ENCODE data around the gene CEP128. TPM values are rescaled to one million over a fixed set of nuclear protein-coding genes. Genes with fewer than 3 reads are reported as not detected.

The CEP128 gene
- total RNA-seq: 1 to 10 TPM; 1.9 to 9.7 (median 4.0) TPM

DNA sequence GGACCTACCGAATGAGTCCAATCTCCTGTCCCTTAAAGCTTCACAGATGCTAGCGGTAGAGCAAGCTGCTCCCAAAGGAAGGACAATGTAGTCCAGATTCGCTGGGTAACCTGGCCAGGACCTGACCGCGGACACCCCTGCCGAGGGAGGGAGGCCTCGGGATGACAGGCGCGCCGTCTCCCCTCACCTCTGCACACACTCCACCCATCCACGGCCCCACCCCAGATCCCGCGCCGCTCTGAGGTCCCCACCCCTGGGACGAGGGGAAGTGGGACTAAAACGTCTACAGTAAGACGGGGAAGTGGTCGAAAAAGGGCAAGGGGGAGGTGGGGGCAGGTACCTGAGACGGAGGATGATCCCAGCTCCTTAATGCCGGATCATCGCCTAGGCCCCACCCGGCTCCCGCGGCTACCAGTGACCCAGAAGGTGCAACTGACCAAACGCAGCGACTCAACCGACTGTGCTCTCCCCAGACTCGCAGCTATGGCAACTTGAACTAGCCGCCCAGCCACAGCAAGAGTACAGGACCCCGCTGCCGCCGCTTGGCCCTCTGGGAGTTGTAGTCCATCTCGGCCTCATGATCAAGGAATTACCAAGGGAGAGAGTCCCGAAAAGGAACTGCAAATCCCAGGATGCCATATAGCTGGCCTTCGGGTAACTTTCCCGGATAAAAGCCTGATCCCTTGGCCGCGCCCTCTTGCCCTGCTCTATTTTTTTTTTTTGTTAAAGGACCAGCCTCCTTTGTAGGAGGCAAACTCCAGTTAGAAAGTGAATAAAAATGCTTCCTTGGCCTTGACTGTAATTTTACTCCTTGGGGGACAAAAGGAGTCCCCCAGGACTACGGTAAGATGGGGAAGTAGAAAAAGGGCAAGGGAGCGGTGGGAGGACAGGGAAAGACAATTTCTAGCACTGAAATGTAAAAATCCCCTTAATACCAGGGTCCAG is at the start of gene CEP128:
Gene CEP128, minus strand, starts transcription at position 498 of the 945 bp plus-strand sequence.
- H3K4me3 ChIP-seq: peak within 1 kb of the TSS; percentile 52 to 80 (median 65)
- WGBS, 2 donors (ENCODE audit: low coverage in 1 of 2): 2 to 7% methylated on average over 7 to 40 of the region's 40 CpGs
- H3K9me3 ChIP-seq: no peaks in the 10 kb centered on the region
- no peak for TF ChIP-seq EP300 (IDR thresholded peaks at IDR 0.05; ENCODE audit: low read depth)
- TF ChIP-seq POLR2AphosphoS5 (IDR thresholded peaks at IDR 0.05): peak in 2 of 3 donors; percentile 43 to 63
- DNase-seq: peak; percentile 95
- H3K4me1 ChIP-seq: peaks cover 0 to 18% (median 13%) of the 10 kb centered on the region in 4 donors
- H3K36me3 ChIP-seq: no peaks in the 10 kb centered on the region
- H3K27ac ChIP-seq: peak within 1 kb of the TSS; percentile 58 to 66 (median 62)
- intact Hi-C loops (cut with DNase I; ENCODE audit: low total_unique reads) (no loop called here), in situ Hi-C loops (cut with MboI; ENCODE audit: low pct_ligation_motif_present in 1 of 4, low pct_unique_long_range_greater_than_20kb in 1 of 4, low sequenced_read_pairs in 3 of 4) (no loop called here)
- no peaks in the 10 kb centered on the region for H3K27me3 ChIP-seq

DNA sequence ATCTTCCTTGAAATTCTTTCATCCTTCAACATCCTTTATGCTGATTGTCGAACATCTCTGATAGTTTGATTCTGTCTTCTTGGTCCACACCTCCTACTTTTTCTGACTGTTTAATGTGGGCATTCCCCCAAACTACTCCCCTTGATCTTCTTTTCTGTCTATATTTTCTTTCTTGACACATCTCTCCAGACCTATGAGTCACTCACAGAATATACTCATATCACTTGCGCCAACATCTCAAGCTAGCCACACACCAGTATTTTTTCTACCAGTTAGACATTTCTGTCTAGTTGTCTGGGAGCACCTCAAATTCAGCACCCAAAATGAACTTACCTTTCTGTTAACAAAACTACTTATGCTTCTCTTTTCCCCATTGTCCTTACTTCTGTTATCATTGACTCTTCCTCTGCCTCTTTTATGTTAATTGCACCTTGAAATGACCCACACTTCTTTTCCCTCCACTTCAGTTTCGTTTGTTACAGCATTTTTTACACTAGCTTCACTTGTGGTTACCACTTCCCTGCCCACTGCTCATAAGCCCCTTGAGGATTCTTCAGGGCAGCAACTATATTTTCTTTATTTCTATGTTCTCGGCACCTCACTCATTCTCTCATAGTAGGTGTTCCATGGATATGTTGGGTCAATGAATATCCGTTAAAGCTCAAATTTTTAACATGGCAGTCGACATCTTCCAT is 47.3 kb upstream of the CEP128 start:
- no peaks in the 10 kb centered on the region for H3K36me3 ChIP-seq
- no peak overlapping the region for H3K27ac ChIP-seq
- intact Hi-C loops (cut with DNase I; ENCODE audit: low total_unique reads) (no loop called here), in situ Hi-C loops (cut with MboI; ENCODE audit: low pct_ligation_motif_present in 1 of 4, low pct_unique_long_range_greater_than_20kb in 1 of 4, low sequenced_read_pairs in 3 of 4) (loop anchor here in 3 of 4 donors (5.0 to 25.0 kb wide), 2 partner anchors 37 to 473 kb away; no protein-coding TSS in a partner anchor)
- WGBS, 2 donors (ENCODE audit: low coverage in 1 of 2): 67 to 69% methylated on average over 6 of the region's 6 CpGs
- H3K4me1 ChIP-seq: peaks cover 0 to 6% (median 2%) of the 10 kb centered on the region in 4 donors
- TF ChIP-seq POLR2A (IDR thresholded peaks at IDR 0.05) (no peak), POLR2AphosphoS5 (IDR thresholded peaks at IDR 0.05) (no peak), EP300 (IDR thresholded peaks at IDR 0.05; ENCODE audit: low read depth) (no peak)
- TF ChIP-seq, protein P1, sequence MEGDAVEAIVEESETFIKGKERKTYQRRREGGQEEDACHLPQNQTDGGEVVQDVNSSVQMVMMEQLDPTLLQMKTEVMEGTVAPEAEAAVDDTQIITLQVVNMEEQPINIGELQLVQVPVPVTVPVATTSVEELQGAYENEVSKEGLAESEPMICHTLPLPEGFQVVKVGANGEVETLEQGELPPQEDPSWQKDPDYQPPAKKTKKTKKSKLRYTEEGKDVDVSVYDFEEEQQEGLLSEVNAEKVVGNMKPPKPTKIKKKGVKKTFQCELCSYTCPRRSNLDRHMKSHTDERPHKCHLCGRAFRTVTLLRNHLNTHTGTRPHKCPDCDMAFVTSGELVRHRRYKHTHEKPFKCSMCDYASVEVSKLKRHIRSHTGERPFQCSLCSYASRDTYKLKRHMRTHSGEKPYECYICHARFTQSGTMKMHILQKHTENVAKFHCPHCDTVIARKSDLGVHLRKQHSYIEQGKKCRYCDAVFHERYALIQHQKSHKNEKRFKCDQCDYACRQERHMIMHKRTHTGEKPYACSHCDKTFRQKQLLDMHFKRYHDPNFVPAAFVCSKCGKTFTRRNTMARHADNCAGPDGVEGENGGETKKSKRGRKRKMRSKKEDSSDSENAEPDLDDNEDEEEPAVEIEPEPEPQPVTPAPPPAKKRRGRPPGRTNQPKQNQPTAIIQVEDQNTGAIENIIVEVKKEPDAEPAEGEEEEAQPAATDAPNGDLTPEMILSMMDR (IDR thresholded peaks at IDR 0.05): no peak
- H3K4me3 ChIP-seq: no peak overlapping the region
- H3K9me3 ChIP-seq: no peaks in the 10 kb centered on the region
- H3K27me3 ChIP-seq: peaks cover 4% of the 10 kb centered on the region
- no peak for DNase-seq

DNA sequence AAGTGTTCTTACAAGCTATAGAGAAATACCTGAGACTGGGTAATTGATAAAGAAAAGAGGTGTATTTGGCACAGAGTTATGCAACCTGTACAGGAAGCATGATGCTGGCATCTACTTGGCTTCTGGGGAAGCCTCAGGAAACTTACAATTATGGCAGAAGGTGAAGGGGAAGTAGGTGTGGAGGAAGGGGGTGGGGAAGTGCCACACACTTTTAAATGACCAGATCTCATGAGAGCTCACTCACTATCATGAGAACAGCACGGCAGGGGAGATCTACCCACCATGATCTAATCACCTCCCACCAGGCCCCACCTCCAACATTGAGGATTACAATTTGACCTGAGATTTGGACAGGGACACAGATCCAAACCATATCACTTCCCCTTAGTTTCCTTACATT is 46.7 kb upstream of the CEP128 start:
- 50 to 83% methylated on average over 1 of the region's 1 CpG for WGBS, 2 donors (ENCODE audit: low coverage in 1 of 2)
- in situ Hi-C loops (cut with MboI; ENCODE audit: low pct_ligation_motif_present in 1 of 4, low pct_unique_long_range_greater_than_20kb in 1 of 4, low sequenced_read_pairs in 3 of 4): loop anchor here in 3 of 4 donors (5.0 to 25.0 kb wide), 2 partner anchors 36 to 474 kb away; no protein-coding TSS in a partner anchor
- Histone ChIP-seq H3K9me3 (no peaks in the 10 kb centered on the region), H3K27ac (no peak overlapping the region), H3K4me3 (no peak overlapping the region), H3K36me3 (no peaks in the 10 kb centered on the region), H3K4me1 (peaks cover 0 to 6% (median 2%) of the 10 kb centered on the region in 4 donors), H3K27me3 (peaks cover 4% of the 10 kb centered on the region)
- DNase-seq: no peak
- TF ChIP-seq POLR2AphosphoS5 (IDR thresholded peaks at IDR 0.05) (no peak), EP300 (IDR thresholded peaks at IDR 0.05; ENCODE audit: low read depth) (no peak), POLR2A (IDR thresholded peaks at IDR 0.05) (no peak)
- TF ChIP-seq, protein P1 (IDR thresholded peaks at IDR 0.05): no peak
- intact Hi-C loops (cut with DNase I; ENCODE audit: low total_unique reads): no loop called here

DNA sequence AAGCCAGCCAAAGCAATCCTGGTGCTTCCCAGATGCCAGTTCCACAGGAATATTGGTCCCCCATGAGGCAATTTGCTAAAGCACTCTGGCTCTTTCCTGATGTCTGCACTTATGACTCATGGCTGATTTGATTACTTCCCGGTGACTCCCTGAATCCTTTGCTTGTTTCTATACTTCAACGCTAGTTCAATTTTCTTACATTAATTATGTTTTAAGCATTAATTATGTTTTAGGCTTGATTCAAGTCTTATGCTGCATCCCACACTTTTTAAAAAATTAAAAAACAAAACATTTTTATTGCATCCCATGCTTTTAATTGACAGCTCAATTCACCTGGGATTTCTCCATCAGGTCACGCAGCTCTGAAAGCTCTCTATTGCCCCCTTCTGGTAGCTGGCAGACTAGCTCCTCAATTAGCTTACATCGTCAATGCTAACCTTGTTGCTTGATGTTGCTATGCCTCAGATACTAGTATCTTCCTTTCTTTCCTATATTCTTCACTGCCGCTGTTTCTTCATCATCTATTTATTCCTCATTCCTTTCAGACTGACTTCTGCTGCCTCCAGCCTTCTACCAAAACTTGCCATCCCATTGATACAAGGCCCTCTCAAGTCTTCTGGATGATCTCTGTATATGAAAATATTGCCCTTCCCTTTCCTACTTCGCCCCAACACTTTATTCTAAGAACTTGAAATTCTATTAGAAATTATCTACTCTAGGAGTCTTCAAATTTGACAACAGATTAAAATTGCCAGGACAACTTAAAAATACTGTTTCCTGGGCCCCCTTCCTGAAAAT is 45.9 kb upstream of the CEP128 start:
- intact Hi-C loops (cut with DNase I; ENCODE audit: low total_unique reads) (loop anchor here (1.0 to 2.0 kb wide), 2 partner anchors 26 to 33 kb away; partner anchors contain the start of gene TSHR), in situ Hi-C loops (cut with MboI; ENCODE audit: low pct_ligation_motif_present in 1 of 4, low pct_unique_long_range_greater_than_20kb in 1 of 4, low sequenced_read_pairs in 3 of 4) (loop anchor here in 3 of 4 donors (5.0 to 25.0 kb wide), 2 partner anchors 35 to 475 kb away; no protein-coding TSS in a partner anchor)
- Histone ChIP-seq H3K27ac (peak overlapping the region in 1 of 4 donors; percentile 2), H3K27me3 (peaks cover 4% of the 10 kb centered on the region), H3K4me1 (peaks cover 0 to 6% (median 2%) of the 10 kb centered on the region in 4 donors), H3K4me3 (no peak overlapping the region), H3K9me3 (no peaks in the 10 kb centered on the region), H3K36me3 (no peaks in the 10 kb centered on the region)
- DNase-seq: peak; percentile 78
- TF ChIP-seq, protein P1 (IDR thresholded peaks at IDR 0.05): peak; percentile 90 to 95 (median 93)
- no peak for TF ChIP-seq POLR2A (IDR thresholded peaks at IDR 0.05)
- WGBS, 2 donors (ENCODE audit: low coverage in 1 of 2): 31 to 33% methylated on average over 6 of the region's 6 CpGs

Data from transverse colon (tissue), 4 donors.